ENCODE results near the gene YOD1. TPM values are rescaled to one million over a fixed set of nuclear protein-coding genes. Genes with fewer than 3 reads are reported as not detected.
A peak's percentile ranks its signal among the peaks of the same experiment; 100 is the strongest.

Gene YOD1
- total and polyA plus RNA-seq, 4 donors, result 3.4 to 34.4 (median 5.4) TPM

DNA sequence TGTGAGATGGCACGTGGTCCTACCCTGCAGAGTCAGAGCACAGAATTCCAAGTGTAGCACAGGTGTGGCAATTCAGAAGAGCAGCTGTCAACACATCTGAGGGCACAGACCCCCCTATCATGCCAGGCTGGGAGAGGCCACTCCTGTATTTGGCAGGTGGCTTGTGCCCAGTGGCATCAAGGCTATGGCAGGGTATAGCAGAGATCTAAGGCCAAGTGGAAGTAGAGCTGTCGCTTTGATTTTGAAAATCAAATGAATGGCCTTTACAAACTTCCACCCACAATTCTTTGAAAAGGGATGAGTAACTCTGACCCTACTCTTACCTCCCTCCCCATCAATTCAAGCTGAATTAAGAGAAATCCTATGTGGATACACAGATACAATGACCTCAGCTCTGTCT lies 31.8 kb downstream of the YOD1 start:
- Histone ChIP-seq H3K9ac (ENCODE audit: insufficient read depth in 1 of 2, low read length in 2 of 2) (no peak overlapping the region), H3K4me1 (ENCODE audit: control insufficient read depth in 5 of 5, insufficient read depth in 5 of 5, low read length in 5 of 5) (peaks cover 0 to 9% (median 1%) of the 10 kb centered on the region in 5 donors), H3K27ac (ENCODE audit: low read depth in 1 of 2, low read length in 1 of 2) (peak overlapping the region in 1 of 2 donors; percentile 23), H3K27me3 (ENCODE audit: control insufficient read depth in 3 of 3, insufficient read depth in 3 of 3, low read length in 2 of 3) (no peaks in the 10 kb centered on the region), H3K9me3 (ENCODE audit: control insufficient read depth in 4 of 4, insufficient read depth in 3 of 4, low read length in 3 of 4) (peaks cover 0 to 2% (median 0%) of the 10 kb centered on the region in 4 donors), H3K4me3 (no peak overlapping the region), H3K36me3 (ENCODE audit: control insufficient read depth in 4 of 4, insufficient read depth in 4 of 4, low read length in 4 of 4) (peaks cover 0 to 4% (median 0%) of the 10 kb centered on the region in 4 donors)
- DNase-seq, result no peak
- TF ChIP-seq, protein P1, sequence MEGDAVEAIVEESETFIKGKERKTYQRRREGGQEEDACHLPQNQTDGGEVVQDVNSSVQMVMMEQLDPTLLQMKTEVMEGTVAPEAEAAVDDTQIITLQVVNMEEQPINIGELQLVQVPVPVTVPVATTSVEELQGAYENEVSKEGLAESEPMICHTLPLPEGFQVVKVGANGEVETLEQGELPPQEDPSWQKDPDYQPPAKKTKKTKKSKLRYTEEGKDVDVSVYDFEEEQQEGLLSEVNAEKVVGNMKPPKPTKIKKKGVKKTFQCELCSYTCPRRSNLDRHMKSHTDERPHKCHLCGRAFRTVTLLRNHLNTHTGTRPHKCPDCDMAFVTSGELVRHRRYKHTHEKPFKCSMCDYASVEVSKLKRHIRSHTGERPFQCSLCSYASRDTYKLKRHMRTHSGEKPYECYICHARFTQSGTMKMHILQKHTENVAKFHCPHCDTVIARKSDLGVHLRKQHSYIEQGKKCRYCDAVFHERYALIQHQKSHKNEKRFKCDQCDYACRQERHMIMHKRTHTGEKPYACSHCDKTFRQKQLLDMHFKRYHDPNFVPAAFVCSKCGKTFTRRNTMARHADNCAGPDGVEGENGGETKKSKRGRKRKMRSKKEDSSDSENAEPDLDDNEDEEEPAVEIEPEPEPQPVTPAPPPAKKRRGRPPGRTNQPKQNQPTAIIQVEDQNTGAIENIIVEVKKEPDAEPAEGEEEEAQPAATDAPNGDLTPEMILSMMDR (IDR thresholded peaks at IDR 0.05; ENCODE audit: control extremely low read depth, extremely low read depth), result no peak
- 73 to 89% methylated on average over 2 of the region's 2 CpGs for WGBS, 2 donors
- ATAC-seq (ENCODE audit: insufficient read depth, low FRiP score), result no peak

DNA sequence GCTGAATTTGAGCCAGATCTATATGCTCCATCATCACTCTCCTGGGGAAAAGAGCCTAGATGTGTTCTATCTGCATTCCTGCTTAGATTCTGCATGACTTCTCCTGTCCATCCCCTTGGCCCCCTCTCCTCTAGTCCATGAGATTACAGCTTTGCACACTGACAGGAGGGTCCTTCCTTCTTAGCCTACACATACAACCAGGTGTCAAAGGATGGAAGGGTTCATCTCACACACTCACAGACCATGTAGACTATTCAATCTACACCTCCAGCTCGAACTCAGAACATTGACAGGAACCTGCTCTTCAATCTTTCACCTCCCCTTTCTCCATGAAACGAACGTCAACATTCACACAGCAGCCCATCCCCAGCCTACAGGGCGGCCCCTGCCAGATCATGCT lies 32.3 kb downstream of the YOD1 start:
- Histone ChIP-seq H3K27me3 (ENCODE audit: control insufficient read depth in 3 of 3, insufficient read depth in 3 of 3, low read length in 2 of 3) (no peaks in the 10 kb centered on the region), H3K9ac (ENCODE audit: insufficient read depth in 1 of 2, low read length in 2 of 2) (no peak overlapping the region), H3K4me1 (ENCODE audit: control insufficient read depth in 5 of 5, insufficient read depth in 5 of 5, low read length in 5 of 5) (peaks cover 0 to 6% (median 0%) of the 10 kb centered on the region in 5 donors), H3K9me3 (ENCODE audit: control insufficient read depth in 4 of 4, insufficient read depth in 3 of 4, low read length in 3 of 4) (peaks cover 0 to 2% (median 0%) of the 10 kb centered on the region in 4 donors), H3K27ac (ENCODE audit: low read depth in 1 of 2, low read length in 1 of 2) (peak overlapping the region in 1 of 2 donors; percentile 23), H3K36me3 (ENCODE audit: control insufficient read depth in 4 of 4, insufficient read depth in 4 of 4, low read length in 4 of 4) (peaks cover 0 to 4% (median 0%) of the 10 kb centered on the region in 4 donors), H3K4me3 (no peak overlapping the region)
- TF ChIP-seq, protein P1 (IDR thresholded peaks at IDR 0.05; ENCODE audit: control extremely low read depth, extremely low read depth), result no peak
- WGBS, 2 donors, result 66 to 86% methylated on average over 4 of the region's 4 CpGs
- ATAC-seq (ENCODE audit: insufficient read depth, low FRiP score) (no peak), DNase-seq (no peak)

DNA sequence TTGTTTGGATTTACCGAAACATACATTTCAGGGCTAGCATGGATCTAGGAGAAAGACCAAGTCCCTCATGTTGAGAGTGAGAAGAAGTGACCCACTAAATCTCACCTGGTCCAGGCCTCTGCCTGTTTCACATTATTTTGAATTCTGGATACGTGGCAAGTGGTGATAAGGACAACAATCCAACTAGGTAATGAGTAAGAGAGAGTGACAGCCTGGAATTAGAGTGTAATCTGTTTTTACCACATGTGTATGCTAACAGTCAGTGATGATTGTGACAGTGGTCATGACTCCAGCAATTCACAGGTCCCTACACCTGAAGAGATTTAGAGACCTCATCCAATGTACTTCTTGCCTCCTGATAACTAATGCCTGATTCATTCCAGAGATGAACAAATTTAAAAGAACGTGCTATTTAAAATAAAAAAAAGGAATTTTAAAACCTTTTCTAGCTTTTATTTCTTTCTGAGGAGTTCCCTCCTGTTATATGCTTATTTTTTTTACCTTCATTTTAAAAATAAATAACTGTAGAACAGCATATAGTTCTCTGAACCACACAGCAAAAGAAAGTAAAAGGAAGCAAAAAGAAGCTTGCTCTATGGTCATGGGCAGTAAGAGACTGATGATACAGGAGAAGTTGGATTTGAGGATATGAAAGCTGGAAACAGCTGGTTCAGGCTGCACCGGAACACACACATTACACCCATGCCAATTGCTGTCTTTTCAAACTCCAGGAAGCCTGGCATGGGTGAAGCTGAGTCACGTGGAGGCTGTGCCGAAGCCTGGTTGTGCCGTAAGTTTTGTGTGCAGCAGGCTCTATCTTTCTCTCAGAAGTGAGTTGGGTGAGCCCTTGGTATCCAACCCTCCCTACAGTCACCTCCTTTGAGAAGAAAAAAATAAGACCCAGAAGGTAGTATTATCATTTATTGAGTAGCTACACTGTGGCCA lies 33.1 kb downstream of the YOD1 start:
- ATAC-seq (ENCODE audit: insufficient read depth, low FRiP score) (peak; percentile 10), DNase-seq (no peak)
- WGBS, 2 donors, result 49 to 66% methylated on average over 7 of the region's 7 CpGs
- Histone ChIP-seq H3K27me3 (ENCODE audit: control insufficient read depth in 3 of 3, insufficient read depth in 3 of 3, low read length in 2 of 3) (no peaks in the 10 kb centered on the region), H3K9ac (ENCODE audit: insufficient read depth in 1 of 2, low read length in 2 of 2) (no peak overlapping the region), H3K4me1 (ENCODE audit: control insufficient read depth in 5 of 5, insufficient read depth in 5 of 5, low read length in 5 of 5) (peaks cover 0 to 6% (median 0%) of the 10 kb centered on the region in 5 donors), H3K4me3 (no peak overlapping the region), H3K36me3 (ENCODE audit: control insufficient read depth in 4 of 4, insufficient read depth in 4 of 4, low read length in 4 of 4) (peaks cover 0 to 4% (median 0%) of the 10 kb centered on the region in 4 donors), H3K9me3 (ENCODE audit: control insufficient read depth in 4 of 4, insufficient read depth in 3 of 4, low read length in 3 of 4) (peaks cover 0 to 2% (median 0%) of the 10 kb centered on the region in 4 donors), H3K27ac (ENCODE audit: low read depth in 1 of 2, low read length in 1 of 2) (peak overlapping the region in 1 of 2 donors; percentile 30)
- TF ChIP-seq, protein P1 (IDR thresholded peaks at IDR 0.05; ENCODE audit: control extremely low read depth, extremely low read depth), result no peak

Measured in lung (tissue), 12 donors.